Hepatocyte (in vitro differentiated cells): Measurements from ENCODE around the gene SLC12A8. TPM values are rescaled to one million over a fixed set of nuclear protein-coding genes. Genes with fewer than 3 reads are reported as not detected.

Experiments
- DNase-seq: peaks from one replicate; pipeline ENCODE4 v3.0.0-alpha.2; 2016; ENCODE audit warnings: low spot score
- H2AFZ ChIP-seq: fragments of 200-600 bp; sonication (generic); 2 replicates; pipeline ENCODE4 v1.6.0; 2016; ENCODE audit warnings: antibody characterized with exemption, mild to moderate bottlenecking
- H3K27ac ChIP-seq: fragments of 200-600 bp; sonication (generic); 2 replicates; pipeline ENCODE4 v1.5.1; 2016; ENCODE audit warnings: mild to moderate bottlenecking
- H3K27me3 ChIP-seq: fragments of 200-600 bp; sonication (generic); 2 replicates; pipeline ENCODE4 v1.6.1; 2016
- H3K36me3 ChIP-seq: fragments of 200-600 bp; sonication (generic); replicated peaks from 2 replicates; pipeline ENCODE4 v1.5.1; 2016; ENCODE audit warnings: low read depth; ENCODE audit not compliant: insufficient read depth
- H3K4me1 ChIP-seq: fragments of 200-600 bp; sonication (generic); 2 replicates; pipeline ENCODE4 v1.5.1; 2016; ENCODE audit warnings: mild to moderate bottlenecking, moderate library complexity; ENCODE audit not compliant: insufficient read depth
- H3K4me2 ChIP-seq: fragments of 200-600 bp; sonication (generic); 2 replicates; pipeline ENCODE4 v1.6.0; 2016
- H3K4me3 ChIP-seq: fragments of 200-600 bp; sonication (generic); 2 replicates; pipeline ENCODE4 v1.5.1; 2016; ENCODE audit warnings: mild to moderate bottlenecking
- H3K79me2 ChIP-seq: fragments of 200-600 bp; sonication (generic); 2 replicates; pipeline ENCODE4 v1.6.0; 2017; ENCODE audit warnings: mild to moderate bottlenecking
- H3K9me2 ChIP-seq: fragments of 200-600 bp; sonication (generic); replicated peaks from 2 replicates; pipeline ENCODE4 v1.6.0; 2017; ENCODE audit warnings: mild to moderate bottlenecking; ENCODE audit not compliant: insufficient read depth
- H3K9me3 ChIP-seq: fragments of 200-600 bp; sonication (generic); 2 replicates; pipeline ENCODE4 v1.5.1; 2016; ENCODE audit warnings: low read depth, mild to moderate bottlenecking
- H4K20me1 ChIP-seq: fragments of 200-600 bp; sonication (generic); 2 replicates; pipeline ENCODE4 v1.6.0; 2016; ENCODE audit warnings: mild to moderate bottlenecking; ENCODE audit not compliant: insufficient read depth, poor library complexity, severe bottlenecking
- EZH2 ChIP-seq: fragments of 200-600 bp; sonication (generic); IDR thresholded peaks from 2 replicates; pipeline ENCODE4 v1.6.1; 2016; ENCODE audit warnings: antibody characterized with exemption, mild to moderate bottlenecking, borderline replicate concordance
- EZH2phosphoT487 ChIP-seq: fragments of 200-600 bp; sonication (generic); IDR thresholded peaks from one replicate; pipeline ENCODE4 v1.6.1; 2018; ENCODE audit warnings: antibody characterized with exemption, mild to moderate bottlenecking, low read depth, moderate library complexity; ENCODE audit not compliant: unreplicated experiment, severe bottlenecking
- WGBS: methylation state at CpG from one replicate; pipeline ENCODE4 v1.1.6; 2016; ENCODE audit warnings: low lambda C conversion rate; ENCODE audit errors: missing lambda C conversion rate; 5-methylcytosine and 5-hydroxymethylcytosine counted together
- polyA plus RNA-seq: library from polyadenylated mRNA; unstranded; fragments of >200 nt; fragmentation: Nextera tagmentation; extraction: Ambion mirVana; gene quantifications from 2 replicates; pipeline ENCODE4 v1.2.1, GENCODE V29; 2016
- total RNA-seq: library from RNA; depleted of rRNA; stranded (reverse); fragments of >200 nt; gene quantifications from 2 replicates; pipeline ENCODE4 v1.2.3, GENCODE V29; 2014
- TF ChIP-seq, protein P1 (sequence below): fragments of 200-600 bp; sonication (generic); IDR thresholded peaks from 2 replicates; pipeline ENCODE4 v1.5.1; 2016; ENCODE audit warnings: antibody characterized with exemption, mild to moderate bottlenecking; ENCODE audit not compliant: poor library complexity

SLC12A8 gene
- total and polyA plus RNA-seq, 2 experiments from 2014 or later, result 18.9 to 20.0 TPM

DNA sequence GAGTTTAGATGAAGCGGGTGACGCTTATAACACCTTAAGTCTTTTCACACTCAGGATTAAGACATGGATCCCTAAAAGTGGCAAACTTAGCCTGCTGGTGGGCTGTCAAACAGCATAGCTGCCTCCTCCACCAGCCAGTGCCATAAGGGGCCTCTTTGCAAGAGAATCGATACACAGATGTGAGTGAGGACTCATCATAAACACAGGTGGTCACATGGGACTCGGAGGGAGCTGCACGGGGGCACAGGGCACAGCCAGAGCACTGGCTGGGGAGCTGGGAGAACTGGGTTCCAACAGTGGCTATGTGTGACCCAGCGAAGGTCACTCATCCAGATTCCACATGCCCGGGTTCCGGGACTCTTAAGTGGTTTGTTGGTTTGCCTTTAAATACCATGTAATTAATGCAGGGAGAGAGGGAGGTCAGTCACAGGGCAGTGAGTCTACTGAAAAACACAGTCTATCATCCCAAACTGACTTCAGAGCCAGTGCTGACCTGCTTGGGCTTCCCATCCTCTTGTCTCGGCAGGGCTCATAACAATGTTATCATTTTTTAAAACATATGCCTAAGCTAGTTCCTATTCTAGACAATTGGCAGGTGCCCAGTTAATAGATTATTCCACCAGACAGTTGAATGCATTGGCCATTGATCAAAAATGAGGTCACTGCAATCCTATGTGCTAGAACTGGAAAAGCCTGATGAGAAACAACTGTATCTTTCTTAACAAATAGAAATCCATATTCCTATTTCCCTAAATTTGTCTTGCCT lies 51.8 kb downstream of the SLC12A8 start:
- no peaks in the 10 kb centered on the region for H3K9me2 ChIP-seq
- H4K20me1 ChIP-seq, result no peaks in the 10 kb centered on the region
- no peak overlapping the region for H3K27ac ChIP-seq
- H3K4me2 ChIP-seq, result no peak overlapping the region
- peaks cover 12% of the 10 kb centered on the region for H3K4me1 ChIP-seq
- TF ChIP-seq EZH2phosphoT487 (no peak), EZH2 (no peak)
- TF ChIP-seq, protein P1, sequence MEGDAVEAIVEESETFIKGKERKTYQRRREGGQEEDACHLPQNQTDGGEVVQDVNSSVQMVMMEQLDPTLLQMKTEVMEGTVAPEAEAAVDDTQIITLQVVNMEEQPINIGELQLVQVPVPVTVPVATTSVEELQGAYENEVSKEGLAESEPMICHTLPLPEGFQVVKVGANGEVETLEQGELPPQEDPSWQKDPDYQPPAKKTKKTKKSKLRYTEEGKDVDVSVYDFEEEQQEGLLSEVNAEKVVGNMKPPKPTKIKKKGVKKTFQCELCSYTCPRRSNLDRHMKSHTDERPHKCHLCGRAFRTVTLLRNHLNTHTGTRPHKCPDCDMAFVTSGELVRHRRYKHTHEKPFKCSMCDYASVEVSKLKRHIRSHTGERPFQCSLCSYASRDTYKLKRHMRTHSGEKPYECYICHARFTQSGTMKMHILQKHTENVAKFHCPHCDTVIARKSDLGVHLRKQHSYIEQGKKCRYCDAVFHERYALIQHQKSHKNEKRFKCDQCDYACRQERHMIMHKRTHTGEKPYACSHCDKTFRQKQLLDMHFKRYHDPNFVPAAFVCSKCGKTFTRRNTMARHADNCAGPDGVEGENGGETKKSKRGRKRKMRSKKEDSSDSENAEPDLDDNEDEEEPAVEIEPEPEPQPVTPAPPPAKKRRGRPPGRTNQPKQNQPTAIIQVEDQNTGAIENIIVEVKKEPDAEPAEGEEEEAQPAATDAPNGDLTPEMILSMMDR, result no peak
- H3K27me3 ChIP-seq, result no peaks in the 10 kb centered on the region
- no peaks in the 10 kb centered on the region for H3K36me3 ChIP-seq
- no peak overlapping the region for H2AFZ ChIP-seq
- DNase-seq, result no peak
- WGBS, result 87% methylated on average over 9 of the region's 9 CpGs
- no peak overlapping the region for H3K4me3 ChIP-seq
- no peaks in the 10 kb centered on the region for H3K9me3 ChIP-seq
- no peaks in the 10 kb centered on the region for H3K79me2 ChIP-seq

- no peaks in the 10 kb centered on the region for H4K20me1 ChIP-seq
- TF ChIP-seq EZH2, result no peak
- no peak for TF ChIP-seq EZH2phosphoT487
- TF ChIP-seq, protein P1, result no peak
- no peak overlapping the region for H3K4me3 ChIP-seq
- no peak overlapping the region for H2AFZ ChIP-seq
- no peaks in the 10 kb centered on the region for H3K9me3 ChIP-seq
- H3K79me2 ChIP-seq, result no peaks in the 10 kb centered on the region
- no peaks in the 10 kb centered on the region for H3K4me1 ChIP-seq
- no peaks in the 10 kb centered on the region for H3K9me2 ChIP-seq
- WGBS, result 89% methylated on average over 3 of the region's 3 CpGs
- no peaks in the 10 kb centered on the region for H3K36me3 ChIP-seq
- no peak overlapping the region for H3K4me2 ChIP-seq
- H3K27ac ChIP-seq, result no peak overlapping the region
- no peak for DNase-seq
- H3K27me3 ChIP-seq, result no peaks in the 10 kb centered on the region
These were observed 55.4 kb downstream of the SLC12A8 start for GRCh38 chr3:125157183-125157582.

- H2AFZ ChIP-seq, result no peak overlapping the region
- H4K20me1 ChIP-seq, result no peaks in the 10 kb centered on the region
- H3K36me3 ChIP-seq, result no peaks in the 10 kb centered on the region
- H3K79me2 ChIP-seq, result no peaks in the 10 kb centered on the region
- H3K27ac ChIP-seq, result no peak overlapping the region
- no peak overlapping the region for H3K4me2 ChIP-seq
- no peak for DNase-seq
- 78% methylated on average over 7 of the region's 7 CpGs for WGBS
- H3K9me2 ChIP-seq, result no peaks in the 10 kb centered on the region
- H3K27me3 ChIP-seq, result no peaks in the 10 kb centered on the region
- TF ChIP-seq EZH2phosphoT487, result no peak
- no peak overlapping the region for H3K4me3 ChIP-seq
- no peaks in the 10 kb centered on the region for H3K9me3 ChIP-seq
- no peaks in the 10 kb centered on the region for H3K4me1 ChIP-seq
These were observed 56.1 kb downstream of the SLC12A8 start for GRCh38 chr3:125156456-125156855.

DNA sequence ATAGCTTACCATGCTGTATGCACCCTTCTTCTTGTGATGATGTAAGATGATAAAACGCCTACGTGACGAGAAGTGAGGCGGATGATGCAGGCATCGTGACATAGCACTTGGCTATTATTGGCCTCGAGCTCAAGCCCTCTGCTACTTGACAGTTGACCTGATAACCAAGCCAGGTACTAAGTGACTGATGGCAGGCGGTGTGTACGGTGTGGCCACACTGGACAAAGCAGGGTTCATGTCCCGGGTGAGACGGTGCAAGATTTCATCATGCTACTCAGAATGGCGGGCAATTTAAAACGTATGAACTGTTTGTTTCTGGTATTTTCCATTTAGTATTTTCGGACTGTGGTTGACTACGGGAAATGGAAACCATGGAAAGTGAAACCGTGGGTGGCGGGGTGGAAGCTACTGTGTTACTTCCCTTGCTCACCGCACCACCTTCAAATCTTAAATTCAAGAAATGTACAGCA lies 57.7 kb downstream of the SLC12A8 start:
- WGBS, result 95% methylated on average over 17 of the region's 17 CpGs
- H4K20me1 ChIP-seq, result no peaks in the 10 kb centered on the region
- TF ChIP-seq, protein P1, result no peak
- no peaks in the 10 kb centered on the region for H3K27me3 ChIP-seq
- no peak overlapping the region for H3K4me2 ChIP-seq
- no peaks in the 10 kb centered on the region for H3K79me2 ChIP-seq
- no peak overlapping the region for H3K27ac ChIP-seq
- H3K4me3 ChIP-seq, result no peak overlapping the region
- H3K36me3 ChIP-seq, result no peaks in the 10 kb centered on the region
- no peaks in the 10 kb centered on the region for H3K9me3 ChIP-seq
- H2AFZ ChIP-seq, result no peak overlapping the region
- H3K9me2 ChIP-seq, result no peaks in the 10 kb centered on the region
- H3K4me1 ChIP-seq, result no peaks in the 10 kb centered on the region
- no peak for DNase-seq
